HepG2 (cell line): Measurements from ENCODE around the gene ATP9A. TPM values are rescaled to one million over a fixed set of nuclear protein-coding genes. Genes with fewer than 3 reads are reported as not detected.

Experiments
- CBFB ChIP-seq: sonication (generic); formaldehyde crosslinking; IDR thresholded peaks from 2 replicates; pipeline ENCODE4 v1.4.0; 2020; ENCODE audit warnings: missing genetic modification reagents
- ETV5 ChIP-seq: IDR thresholded peaks from 2 replicates; pipeline ENCODE4 v1.6.1; 2018; ENCODE audit warnings: missing biosample characterization, missing genetic modification reagents, inconsistent platforms, borderline replicate concordance
- GABPA ChIP-seq, 2 experiments: IDR thresholded peaks; 2 replicates each; pipeline ENCODE4 v1.6.1; 2011 to 2016; ENCODE audit warnings: low read depth in 2 of 2, low read length in 1 of 2, missing biosample characterization in 1 of 2, missing genetic modification characterization in 1 of 2
- HOXA3 ChIP-seq: sonication (generic); formaldehyde crosslinking; IDR thresholded peaks from 2 replicates; pipeline ENCODE4 v1.5.0; 2020; ENCODE audit warnings: missing genetic modification reagents
- JARID2 ChIP-seq: sonication (generic); formaldehyde crosslinking; IDR thresholded peaks from 2 replicates; pipeline ENCODE4 v1.8.1; 2023; ENCODE audit warnings: missing genetic modification reagents, inconsistent platforms; ENCODE audit not compliant: insufficient replicate concordance
- KAT2B ChIP-seq: fragments of 150-350 bp; IDR thresholded peaks from 2 replicates; pipeline ENCODE4 v1.6.1; 2014; ENCODE audit warnings: low read depth, low read length, borderline replicate concordance
- MTF1 ChIP-seq: sonication (generic); formaldehyde crosslinking; IDR thresholded peaks from 2 replicates; pipeline ENCODE4 v1.5.0; 2020; ENCODE audit warnings: missing genetic modification reagents
- NR2F1 ChIP-seq, 2 experiments: fragments of 450-650 bp in 1 of 2; formaldehyde crosslinking in 1 of 2; IDR thresholded peaks; 2 replicates each; pipeline versions ENCODE4 v1.5.0 to v1.6.1; 2016 to 2020; ENCODE audit warnings: mild to moderate bottlenecking in 1 of 2, missing compliant biosample characterization in 1 of 2, missing genetic modification reagents in 1 of 2, moderate library complexity in 1 of 2
- SATB2 ChIP-seq: sonication (generic); formaldehyde crosslinking; IDR thresholded peaks from 2 replicates; pipeline ENCODE4 v1.5.0; 2020; ENCODE audit warnings: missing genetic modification reagents
- SIN3B ChIP-seq: fragments of 150-350 bp; IDR thresholded peaks from 2 replicates; pipeline ENCODE4 v1.6.1; 2014; ENCODE audit warnings: low read length
- SMARCE1 ChIP-seq: fragments of 450-650 bp; IDR thresholded peaks from 2 replicates; pipeline ENCODE4 v1.6.1; 2017; ENCODE audit warnings: borderline replicate concordance
- SP140L ChIP-seq: sonication (generic); formaldehyde crosslinking; IDR thresholded peaks from 2 replicates; pipeline ENCODE4 v1.4.0; 2020; ENCODE audit warnings: missing genetic modification reagents, borderline replicate concordance
- ZMYM4 ChIP-seq: sonication (generic); formaldehyde crosslinking; IDR thresholded peaks from 2 replicates; pipeline ENCODE4 v1.8.1; 2023; ENCODE audit warnings: mild to moderate bottlenecking, missing genetic modification reagents
- ZNF614 ChIP-seq: IDR thresholded peaks from 2 replicates; pipeline ENCODE4 v1.6.1; 2018; ENCODE audit warnings: missing biosample characterization, missing genetic modification reagents, inconsistent platforms, borderline replicate concordance
- ZNF891 ChIP-seq: sonication (generic); formaldehyde crosslinking; IDR thresholded peaks from 2 replicates; pipeline ENCODE4 v1.5.0; 2020; ENCODE audit warnings: mild to moderate bottlenecking, missing genetic modification reagents
- ZSCAN31 ChIP-seq: sonication (generic); formaldehyde crosslinking; IDR thresholded peaks from 2 replicates; pipeline ENCODE4 v1.5.0; 2020; ENCODE audit warnings: low read depth, mild to moderate bottlenecking, missing genetic modification reagents
- polyA plus RNA-seq, 8 experiments: library from polyadenylated mRNA; depleted of rRNA in 3 of 8; stranded (reverse) in 7 of 8; unstranded in 1 of 8; fragments of >200 nt; fragmentation: Illumina TruSeq in 4 of 8; extraction: Trizol in 4 of 8; gene quantifications; 2 replicates each; pipeline versions ENCODE4 v1.2.1 to v1.2.3, GENCODE V29; 2011 to 2016; ENCODE audit warnings: low read depth in 4 of 8, missing spikeins in 1 of 8, mixed read lengths in 1 of 8; ENCODE audit not compliant: insufficient read depth in 1 of 8
- total RNA-seq, 5 experiments: library from RNA; depleted of rRNA; stranded (reverse); fragments of >200 nt; fragmentation: Illumina TruSeq; extraction: Trizol; gene quantifications; 2 replicates each; pipeline ENCODE4 v1.2.3, GENCODE V29; 2016; ENCODE audit warnings: low read depth in 1 of 5
- TF ChIP-seq, protein P1 (sequence below): IDR thresholded peaks from 2 replicates; pipeline ENCODE4 v1.6.1; 2016; ENCODE audit warnings: low read depth, borderline replicate concordance
- TF ChIP-seq, protein P2 (sequence below): IDR thresholded peaks from 2 replicates; pipeline ENCODE4 v1.6.1; 2016
- TF ChIP-seq, protein P3 (sequence below): sonication (generic); formaldehyde crosslinking; IDR thresholded peaks from 2 replicates; pipeline ENCODE4 v1.5.0; 2020; ENCODE audit warnings: mild to moderate bottlenecking, missing genetic modification reagents
- TF ChIP-seq, protein P4 (sequence below): sonication (generic); formaldehyde crosslinking; IDR thresholded peaks from 2 replicates; pipeline ENCODE4 v1.5.1; 2020; ENCODE audit warnings: missing genetic modification reagents, mild to moderate bottlenecking, borderline replicate concordance
- TF ChIP-seq, protein P5 (sequence below): sonication (generic); formaldehyde crosslinking; conservative IDR thresholded peaks from 2 replicates; pipeline ENCODE4 v1.4.0; 2020; ENCODE audit warnings: missing genetic modification reagents
- TF ChIP-seq, protein P6 (sequence below): sonication (generic); formaldehyde crosslinking; IDR thresholded peaks from 2 replicates; pipeline ENCODE4 v1.4.0; 2020; ENCODE audit warnings: missing genetic modification reagents, mild to moderate bottlenecking, borderline replicate concordance

Gene ATP9A
- total and polyA plus RNA-seq, 2 of the 13 experiments (the other 11 are each of a cell fraction or from before 2014, with no cell fraction given) = 11.8 to 18.5 TPM

DNA sequence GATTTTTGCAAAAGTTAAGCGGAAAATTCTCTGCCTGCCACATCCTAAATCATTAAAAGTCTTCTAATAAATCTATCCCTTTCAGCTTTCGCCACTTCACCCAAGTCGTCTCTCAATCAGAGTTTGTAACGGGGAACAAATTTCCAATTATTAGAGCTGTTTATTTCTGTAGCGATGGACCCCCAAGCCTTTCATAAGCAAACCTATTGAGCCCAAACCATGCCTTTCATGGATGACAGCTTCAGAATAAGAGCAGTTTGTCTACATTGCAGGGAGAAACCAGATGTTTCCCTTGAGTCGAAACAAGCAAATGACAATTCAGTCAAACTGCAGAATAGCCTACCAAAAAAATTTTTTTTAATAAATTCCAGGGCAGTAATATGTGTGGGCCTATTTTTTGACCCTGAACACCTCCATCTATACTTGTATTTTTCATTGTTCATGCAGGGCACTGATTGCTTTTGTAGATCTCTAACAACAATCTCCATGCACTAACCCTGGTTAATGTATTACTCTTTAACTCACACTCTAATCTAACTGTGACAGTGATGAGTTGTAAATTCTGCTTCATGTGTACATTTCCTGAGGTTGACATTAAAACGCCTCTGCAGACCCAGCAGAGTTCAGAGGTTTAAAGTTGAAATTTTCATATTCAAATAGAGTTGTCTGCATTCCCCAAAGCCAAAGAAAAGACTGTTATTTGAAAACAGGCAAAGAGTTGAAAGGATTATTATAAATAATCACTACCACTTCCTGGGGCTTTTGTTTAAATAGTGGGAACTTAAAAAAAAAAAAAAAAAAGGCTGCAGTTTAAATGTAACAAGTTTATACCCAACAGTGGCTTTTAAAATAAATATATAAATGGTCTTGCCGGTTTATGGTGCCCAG is 64.5 kb downstream of the ATP9A start (continued):
- TF ChIP-seq SIN3B (no peak), SP140L (CRISPR knock-in tag) (no peak), GABPA (IDR thresholded peaks at IDR 0.05; ENCODE audit: low read depth, low read length) (no peak), GABPA (CRISPR knock-in tag; IDR thresholded peaks at IDR 0.05; ENCODE audit: low read depth) (peak; percentile 44), CBFB (no peak; the same call in 1 of the 2 replicates), KAT2B (no peak), ETV5 (CRISPR knock-in tag) (peak; percentile 64; the same call in 1 of the 2 replicates), ZMYM4 (peak; percentile 22; the same call in 1 of the 2 replicates), ZNF891 (CRISPR knock-in tag) (no peak), NR2F1 (CRISPR knock-in tag; IDR thresholded peaks at IDR 0.05) (peak in 1 of 2 experiments; percentile 78; a peak in 2 of 4 replicates), ZSCAN31 (peak; percentile 54), SATB2 (CRISPR knock-in tag) (no peak), HOXA3 (CRISPR knock-in tag) (peak; percentile 48; the same call in 1 of the 2 replicates), SMARCE1 (no peak), JARID2 (no peak), ZNF614 (peak; percentile 52; the same call in 1 of the 2 replicates), MTF1 (CRISPR knock-in tag) (no peak)
- TF ChIP-seq, protein P1, sequence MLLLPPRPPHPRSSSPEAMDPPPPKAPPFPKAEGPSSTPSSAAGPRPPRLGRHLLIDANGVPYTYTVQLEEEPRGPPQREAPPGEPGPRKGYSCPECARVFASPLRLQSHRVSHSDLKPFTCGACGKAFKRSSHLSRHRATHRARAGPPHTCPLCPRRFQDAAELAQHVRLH (CRISPR knock-in tag) = 0 out of 2 replicates have a peak, but pooled peaks have one; percentile 16
- TF ChIP-seq, protein P2, sequence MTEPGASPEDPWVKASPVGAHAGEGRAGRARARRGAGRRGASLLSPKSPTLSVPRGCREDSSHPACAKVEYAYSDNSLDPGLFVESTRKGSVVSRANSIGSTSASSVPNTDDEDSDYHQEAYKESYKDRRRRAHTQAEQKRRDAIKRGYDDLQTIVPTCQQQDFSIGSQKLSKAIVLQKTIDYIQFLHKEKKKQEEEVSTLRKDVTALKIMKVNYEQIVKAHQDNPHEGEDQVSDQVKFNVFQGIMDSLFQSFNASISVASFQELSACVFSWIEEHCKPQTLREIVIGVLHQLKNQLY (CRISPR knock-in tag) = peak; percentile 80
- TF ChIP-seq, protein P3, sequence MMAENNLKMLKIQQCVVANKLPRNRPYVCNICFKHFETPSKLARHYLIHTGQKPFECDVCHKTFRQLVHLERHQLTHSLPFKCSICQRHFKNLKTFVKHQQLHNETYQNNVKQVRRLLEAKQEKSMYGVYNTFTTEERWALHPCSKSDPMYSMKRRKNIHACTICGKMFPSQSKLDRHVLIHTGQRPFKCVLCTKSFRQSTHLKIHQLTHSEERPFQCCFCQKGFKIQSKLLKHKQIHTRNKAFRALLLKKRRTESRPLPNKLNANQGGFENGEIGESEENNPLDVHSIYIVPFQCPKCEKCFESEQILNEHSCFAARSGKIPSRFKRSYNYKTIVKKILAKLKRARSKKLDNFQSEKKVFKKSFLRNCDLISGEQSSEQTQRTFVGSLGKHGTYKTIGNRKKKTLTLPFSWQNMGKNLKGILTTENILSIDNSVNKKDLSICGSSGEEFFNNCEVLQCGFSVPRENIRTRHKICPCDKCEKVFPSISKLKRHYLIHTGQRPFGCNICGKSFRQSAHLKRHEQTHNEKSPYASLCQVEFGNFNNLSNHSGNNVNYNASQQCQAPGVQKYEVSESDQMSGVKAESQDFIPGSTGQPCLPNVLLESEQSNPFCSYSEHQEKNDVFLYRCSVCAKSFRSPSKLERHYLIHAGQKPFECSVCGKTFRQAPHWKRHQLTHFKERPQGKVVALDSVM = no peak
- TF ChIP-seq, protein P4, sequence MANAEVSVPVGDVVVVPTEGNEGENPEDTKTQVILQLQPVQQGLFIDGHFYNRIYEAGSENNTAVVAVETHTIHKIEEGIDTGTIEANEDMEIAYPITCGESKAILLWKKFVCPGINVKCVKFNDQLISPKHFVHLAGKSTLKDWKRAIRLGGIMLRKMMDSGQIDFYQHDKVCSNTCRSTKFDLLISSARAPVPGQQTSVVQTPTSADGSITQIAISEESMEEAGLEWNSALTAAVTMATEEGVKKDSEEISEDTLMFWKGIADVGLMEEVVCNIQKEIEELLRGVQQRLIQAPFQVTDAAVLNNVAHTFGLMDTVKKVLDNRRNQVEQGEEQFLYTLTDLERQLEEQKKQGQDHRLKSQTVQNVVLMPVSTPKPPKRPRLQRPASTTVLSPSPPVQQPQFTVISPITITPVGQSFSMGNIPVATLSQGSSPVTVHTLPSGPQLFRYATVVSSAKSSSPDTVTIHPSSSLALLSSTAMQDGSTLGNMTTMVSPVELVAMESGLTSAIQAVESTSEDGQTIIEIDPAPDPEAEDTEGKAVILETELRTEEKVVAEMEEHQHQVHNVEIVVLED = peak; percentile 1; the same call in 1 of the 2 replicates
- TF ChIP-seq, protein P5, sequence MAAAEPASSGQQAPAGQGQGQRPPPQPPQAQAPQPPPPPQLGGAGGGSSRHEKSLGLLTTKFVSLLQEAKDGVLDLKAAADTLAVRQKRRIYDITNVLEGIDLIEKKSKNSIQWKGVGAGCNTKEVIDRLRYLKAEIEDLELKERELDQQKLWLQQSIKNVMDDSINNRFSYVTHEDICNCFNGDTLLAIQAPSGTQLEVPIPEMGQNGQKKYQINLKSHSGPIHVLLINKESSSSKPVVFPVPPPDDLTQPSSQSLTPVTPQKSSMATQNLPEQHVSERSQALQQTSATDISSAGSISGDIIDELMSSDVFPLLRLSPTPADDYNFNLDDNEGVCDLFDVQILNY (CRISPR knock-in tag) = no peak
- TF ChIP-seq, protein P6, sequence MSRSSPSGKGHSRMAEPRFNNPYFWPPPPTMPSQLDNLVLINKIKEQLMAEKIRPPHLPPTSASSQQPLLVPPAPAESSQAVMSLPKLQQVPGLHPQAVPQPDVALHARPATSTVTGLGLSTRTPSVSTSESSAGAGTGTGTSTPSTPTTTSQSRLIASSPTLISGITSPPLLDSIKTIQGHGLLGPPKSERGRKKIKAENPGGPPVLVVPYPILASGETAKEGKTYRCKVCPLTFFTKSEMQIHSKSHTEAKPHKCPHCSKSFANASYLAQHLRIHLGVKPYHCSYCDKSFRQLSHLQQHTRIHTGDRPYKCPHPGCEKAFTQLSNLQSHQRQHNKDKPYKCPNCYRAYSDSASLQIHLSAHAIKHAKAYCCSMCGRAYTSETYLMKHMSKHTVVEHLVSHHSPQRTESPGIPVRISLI = peak; percentile 90; the same call in 1 of the 2 replicates
